Gastrocnemius medialis (tissue), 4 donors: Measurements from ENCODE around the gene SCRN3.

ENCODE experiments used
- CTCF ChIP-seq, 5 experiments: fragments of 450-650 bp in 3 of 5; fragments of 200-600 bp in 2 of 5; sonication (generic) in 2 of 5; IDR thresholded peaks in 4 of 5; conservative IDR thresholded peaks in 1 of 5; 1 replicate in 4 of 5; 2 replicates in 1 of 5; pipeline ENCODE4 v1.5.1; 2016 to 2019; ENCODE audit warnings: antibody characterized with exemption in 5 of 5, mild to moderate bottlenecking in 3 of 5, moderate library complexity in 3 of 5
- POLR2A ChIP-seq, 2 donors: fragments of 450-650 bp; IDR thresholded peaks; one replicate each; pipeline ENCODE4 v1.6.1; 2017; ENCODE audit warnings: antibody characterized with exemption in 2 of 2, mild to moderate bottlenecking in 2 of 2, moderate library complexity in 2 of 2

DNA sequence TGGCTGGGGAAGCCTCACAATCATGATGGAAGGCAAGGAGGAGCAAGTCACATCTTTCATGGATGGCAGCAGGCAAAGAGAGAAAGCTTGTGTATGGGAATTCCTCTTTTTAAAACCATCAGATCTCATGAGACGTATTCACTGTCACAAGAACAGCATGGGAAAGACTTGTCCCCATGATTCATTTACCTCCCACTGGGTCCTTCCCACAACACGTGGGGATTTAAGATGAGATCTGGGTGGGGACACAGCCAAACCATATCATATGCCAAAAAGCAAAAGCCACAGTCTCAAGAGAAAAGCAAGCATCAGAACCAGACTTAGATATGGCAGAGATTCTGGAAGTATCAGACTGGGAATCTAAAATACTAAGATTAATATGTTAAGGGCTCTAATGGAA lies 30.0 kb upstream of the SCRN3 start:
- no peak for TF ChIP-seq CTCF (IDR thresholded peaks at IDR 0.05 in 4 of 5, conservative IDR thresholded peaks at IDR 0.05 in 1 of 5)
- no peak for TF ChIP-seq POLR2A (IDR thresholded peaks at IDR 0.05)
